ENCODE results near the gene ZBED5. TPM values are rescaled to one million over a fixed set of nuclear protein-coding genes. Genes with fewer than 3 reads are reported as not detected.

ZBED5 gene
- total RNA-seq, 4 donors from 2014 or later: 24.9 to 34.9 (median 30.5) TPM

DNA sequence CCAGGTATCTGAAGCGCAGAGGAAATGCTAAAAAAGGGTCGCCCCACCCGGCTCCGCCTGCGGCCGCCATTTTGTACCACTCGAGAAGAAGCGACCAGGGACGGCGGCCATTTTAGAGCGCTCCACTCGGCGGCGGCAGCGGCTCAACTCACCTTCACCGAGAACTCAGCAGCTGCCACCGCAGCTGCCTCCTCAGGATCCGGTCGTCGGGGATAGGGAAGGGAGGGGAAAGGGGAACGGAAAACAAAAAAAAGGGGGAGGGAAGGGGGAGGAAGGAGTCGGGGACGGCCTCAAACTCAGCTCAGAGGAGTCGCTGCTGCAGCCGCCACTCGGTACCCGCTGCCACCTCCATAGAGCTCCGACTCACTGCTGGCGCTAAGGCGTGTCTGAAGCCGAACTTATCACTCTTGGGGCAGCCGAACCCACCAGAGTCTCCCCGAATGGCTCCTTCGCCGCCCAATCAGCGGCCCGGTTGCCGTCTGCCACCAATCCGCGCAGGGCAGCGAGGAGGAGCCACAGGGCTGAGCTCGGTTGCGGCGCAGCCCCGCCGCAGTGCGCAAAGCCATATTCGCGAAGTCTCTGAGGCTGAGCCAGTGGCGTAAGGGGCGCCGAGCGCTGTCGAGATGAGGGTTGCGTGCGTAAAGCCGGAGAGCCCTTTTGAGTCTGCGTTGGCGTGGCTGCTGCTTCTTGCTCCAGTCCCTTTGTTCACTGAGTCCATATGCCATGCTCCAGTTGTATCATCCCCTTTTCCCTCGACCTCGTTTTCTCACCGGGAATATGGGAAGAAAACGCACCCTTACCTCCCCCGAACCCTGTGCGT is 49.1 kb downstream of the ZBED5 start, which contains the start of gene EIF4G2:
TSS of gene EIF4G2 (minus strand) at position 374 of the 820 bp plus-strand sequence.
- TF ChIP-seq, protein P1, sequence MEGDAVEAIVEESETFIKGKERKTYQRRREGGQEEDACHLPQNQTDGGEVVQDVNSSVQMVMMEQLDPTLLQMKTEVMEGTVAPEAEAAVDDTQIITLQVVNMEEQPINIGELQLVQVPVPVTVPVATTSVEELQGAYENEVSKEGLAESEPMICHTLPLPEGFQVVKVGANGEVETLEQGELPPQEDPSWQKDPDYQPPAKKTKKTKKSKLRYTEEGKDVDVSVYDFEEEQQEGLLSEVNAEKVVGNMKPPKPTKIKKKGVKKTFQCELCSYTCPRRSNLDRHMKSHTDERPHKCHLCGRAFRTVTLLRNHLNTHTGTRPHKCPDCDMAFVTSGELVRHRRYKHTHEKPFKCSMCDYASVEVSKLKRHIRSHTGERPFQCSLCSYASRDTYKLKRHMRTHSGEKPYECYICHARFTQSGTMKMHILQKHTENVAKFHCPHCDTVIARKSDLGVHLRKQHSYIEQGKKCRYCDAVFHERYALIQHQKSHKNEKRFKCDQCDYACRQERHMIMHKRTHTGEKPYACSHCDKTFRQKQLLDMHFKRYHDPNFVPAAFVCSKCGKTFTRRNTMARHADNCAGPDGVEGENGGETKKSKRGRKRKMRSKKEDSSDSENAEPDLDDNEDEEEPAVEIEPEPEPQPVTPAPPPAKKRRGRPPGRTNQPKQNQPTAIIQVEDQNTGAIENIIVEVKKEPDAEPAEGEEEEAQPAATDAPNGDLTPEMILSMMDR (IDR thresholded peaks at IDR 0.05; ENCODE audit: low read depth): no peak

DNA sequence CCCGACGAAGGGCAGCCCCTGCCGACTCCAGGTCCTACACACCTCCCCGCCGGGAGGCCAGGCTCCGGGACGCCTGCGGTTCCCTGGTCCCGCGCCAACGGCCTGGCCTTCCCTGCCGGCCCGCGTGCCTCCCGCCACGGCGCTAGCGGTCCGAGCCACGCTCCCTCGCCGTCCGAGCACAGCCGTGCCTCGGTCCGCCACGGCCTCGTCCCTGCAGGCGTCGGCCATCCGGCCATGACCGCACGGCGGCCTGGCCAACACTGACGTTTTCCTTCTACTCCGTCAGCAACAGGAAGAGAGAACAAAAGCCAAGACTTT is 49.7 kb downstream of the ZBED5 start:
- TF ChIP-seq, protein P1 (IDR thresholded peaks at IDR 0.05; ENCODE audit: low read depth): no peak

DNA sequence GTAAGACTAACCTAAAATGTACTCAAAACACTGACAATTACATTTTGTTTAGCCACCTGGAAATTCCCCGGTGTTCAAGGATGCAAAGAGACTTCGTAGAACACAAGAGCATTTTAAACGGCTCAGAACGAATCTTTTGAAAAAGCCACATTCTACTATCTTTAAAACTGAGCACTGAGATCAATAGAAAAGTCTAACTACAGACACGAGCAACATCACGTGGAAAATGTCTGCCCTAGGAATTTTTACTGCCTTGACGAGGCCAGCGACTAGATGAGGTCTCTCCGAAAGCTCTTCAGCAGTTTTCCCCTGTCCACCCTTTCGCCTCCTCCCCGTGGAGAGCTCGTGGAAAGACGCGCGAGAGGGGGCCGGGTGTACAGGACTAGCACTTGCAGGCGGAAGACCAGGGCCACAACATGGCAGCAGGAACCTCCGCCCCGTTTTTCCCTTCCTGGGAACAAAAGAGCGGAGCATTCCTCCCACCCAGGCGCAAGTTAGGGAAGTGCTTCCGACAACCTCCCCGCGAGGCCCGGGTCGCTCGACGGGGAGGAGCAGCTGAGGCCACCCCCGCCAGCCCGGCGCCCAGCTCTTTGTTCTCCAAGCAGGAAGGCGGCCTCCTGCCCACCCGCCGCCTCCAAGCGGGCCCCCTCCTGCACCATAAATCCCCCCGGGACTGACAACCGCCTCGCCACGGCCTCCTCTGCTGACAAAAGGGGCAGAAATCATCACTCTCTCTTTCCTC is 50.2 kb downstream of the ZBED5 start:
- TF ChIP-seq, protein P1 (IDR thresholded peaks at IDR 0.05; ENCODE audit: low read depth): no peak

DNA sequence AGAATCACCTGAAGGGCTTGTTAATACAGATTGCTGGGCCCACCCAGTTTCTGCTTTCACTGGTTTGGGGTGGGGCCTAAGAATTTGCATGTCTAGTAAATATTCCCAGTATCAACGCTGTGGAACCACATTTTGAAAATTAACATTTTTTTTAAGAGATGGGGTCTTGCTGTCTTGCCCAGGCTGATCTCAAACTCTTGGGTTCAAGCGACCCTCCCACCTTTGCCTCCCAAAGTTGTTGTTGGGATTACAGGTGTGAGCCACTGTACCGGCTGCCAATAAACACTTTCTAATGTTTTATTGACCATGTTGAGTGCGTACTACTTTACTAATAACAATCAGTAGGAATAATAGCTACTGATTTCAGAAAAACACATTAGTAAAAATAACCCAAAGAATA is 51.6 kb downstream of the ZBED5 start:
- TF ChIP-seq, protein P1 (IDR thresholded peaks at IDR 0.05; ENCODE audit: low read depth): no peak

DNA sequence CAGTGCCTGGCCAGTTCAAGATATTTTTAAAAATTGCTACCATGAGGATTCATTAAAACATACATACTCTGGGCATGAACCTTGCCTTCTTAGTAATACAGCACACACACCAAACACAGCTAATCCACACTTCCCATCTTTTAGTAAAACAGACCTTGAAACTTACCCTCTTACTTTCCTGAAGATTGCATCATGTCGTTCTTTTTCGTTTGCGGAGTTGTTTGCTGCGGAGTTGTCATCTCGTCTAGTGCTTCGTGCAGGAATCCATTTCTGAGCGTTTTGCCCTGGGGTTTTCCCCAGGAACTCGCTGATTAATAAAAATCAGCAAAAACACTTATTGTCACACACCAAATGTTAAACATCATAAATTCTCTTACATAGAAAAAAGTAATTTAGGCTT is 52.1 kb downstream of the ZBED5 start:
- TF ChIP-seq, protein P1 (IDR thresholded peaks at IDR 0.05; ENCODE audit: low read depth): no peak

DNA sequence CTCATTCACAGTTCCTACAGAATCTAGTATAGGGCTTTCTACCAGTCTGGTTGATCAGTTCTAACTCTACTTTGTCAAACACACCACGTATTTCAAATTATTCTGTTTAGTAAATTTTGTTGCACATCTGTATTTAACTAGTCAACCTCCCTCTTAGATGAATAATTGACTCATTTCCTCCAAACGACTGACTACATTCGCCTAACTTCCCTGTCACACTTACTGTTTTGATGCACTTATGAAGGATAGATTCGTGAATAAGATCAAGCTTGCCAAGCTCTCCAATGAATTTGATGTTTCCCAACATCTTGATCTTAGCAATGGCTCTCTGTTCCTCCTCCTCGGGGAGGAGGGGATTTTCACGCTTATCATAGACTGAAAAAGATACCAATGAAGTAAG is 54.2 kb downstream of the ZBED5 start:
- TF ChIP-seq, protein P1 (IDR thresholded peaks at IDR 0.05; ENCODE audit: low read depth): no peak

Other genes with a start within 250 kb of the ZBED5 start
- 10 to 100 TPM in 2 of 4 donors, 1 to 10 TPM in 2; 5.5 to 18.3 (median 10.5) TPM for gene IRAG1, start 164.3 kb downstream of the ZBED5 start, total RNA-seq
- gene CTR9, start 106.8 kb downstream of the ZBED5 start, total RNA-seq: 10 to 100 TPM; 20.3 to 28.7 (median 22.7) TPM
- 100 to 1,000 TPM; 316 to 656 (median 355) TPM for gene EIF4G2, start 49.1 kb downstream of the ZBED5 start, total RNA-seq